ENCODE measurements around the gene SLC4A11.

DNA sequence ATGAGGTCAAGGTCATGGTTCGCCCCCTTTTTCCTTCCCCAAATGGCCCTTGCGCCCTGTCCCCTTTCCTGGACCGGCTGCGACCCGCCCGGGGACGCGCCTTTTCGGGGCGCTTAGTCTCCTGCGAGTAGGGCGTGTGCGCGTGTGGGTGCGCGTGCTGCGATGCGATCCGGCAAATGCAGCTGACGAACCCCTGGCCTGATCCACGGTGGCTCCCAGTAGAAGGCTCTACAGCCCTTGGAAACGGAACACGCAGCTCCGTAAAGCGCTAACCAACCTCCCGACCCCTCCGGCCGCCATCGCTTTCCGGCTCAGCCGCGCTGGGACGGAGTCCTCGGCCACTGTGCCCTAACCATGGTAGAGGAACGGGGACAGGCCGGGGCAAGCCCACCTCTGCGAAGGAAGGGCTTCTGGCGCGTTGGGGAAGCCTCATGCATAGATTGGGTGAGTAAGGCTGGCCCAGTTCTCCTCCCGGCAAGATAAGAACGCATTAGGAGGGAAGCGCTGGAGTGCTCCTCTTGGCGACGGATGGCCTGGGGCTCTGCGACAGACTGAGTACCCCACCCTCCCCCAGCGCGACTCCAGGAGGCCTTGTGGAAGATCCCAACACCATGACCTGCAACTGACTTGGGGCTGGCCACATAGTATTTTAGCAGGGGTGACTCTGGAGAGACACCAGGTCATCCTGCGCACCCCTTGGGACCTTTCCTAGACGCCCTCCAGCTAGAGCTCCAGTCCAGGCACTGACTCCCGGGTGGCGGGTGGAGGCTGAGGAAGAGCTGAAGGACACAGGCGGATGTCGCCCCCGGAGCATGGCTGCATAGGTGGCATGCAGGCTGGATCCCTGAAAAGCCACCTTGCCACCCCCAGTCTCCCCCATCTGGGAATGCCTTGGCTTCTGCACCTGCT lies 1.1 kb upstream of the SLC4A11 start:
- no peak for TF ChIP-seq POLR2A (IDR thresholded peaks at IDR 0.05; ENCODE audit: extremely low read depth, insufficient read length)
- TF ChIP-seq CTCF (IDR thresholded peaks at IDR 0.05; ENCODE audit: low read depth, low read length), result no peak
